HEK293 (cell line): ENCODE data around the gene CNTN2.
A peak's percentile ranks its signal among the peaks of the same experiment; 100 is the strongest.

Experiments
- CTCF ChIA-PET: fragments of 350-600 bp; formaldehyde crosslinking; extraction: SDS; loops from one replicate; lab custom pipeline; 2021; ENCODE audit warnings: antibody characterized with exemption; lab: Yijun Ruan, JAX
- POLR2A ChIA-PET: fragments of 300-600 bp; formaldehyde crosslinking; extraction: SDS; loops from one replicate; lab custom pipeline; 2020; ENCODE audit warnings: antibody characterized with exemption, inconsistent platforms; lab: Yijun Ruan, JAX
- H3K27ac ChIP-seq: fragments of 200-500 bp; sonication (Bioruptor generic); 2 replicates; pipeline ENCODE4 v1.5.1; 2014; ENCODE audit warnings: low read depth, low read length, control low read depth, inconsistent platforms; ENCODE audit errors: extremely low read depth
- H3K36me3 ChIP-seq, 2 experiments: fragments of 200-500 bp in 1 of 2; sonication (Bioruptor generic) in 1 of 2; 1 replicate in 1 of 2; 2 replicates in 1 of 2; pipeline ENCODE4 v1.5.1; 2014 to 2017; ENCODE audit warnings: inconsistent platforms in 2 of 2, low read length in 2 of 2; ENCODE audit not compliant: control insufficient read depth in 2 of 2, insufficient read depth in 1 of 2
- H3K4me1 ChIP-seq: fragments of 200-500 bp; sonication (Bioruptor generic); 2 replicates; pipeline ENCODE4 v1.5.1; 2014; ENCODE audit warnings: mild to moderate bottlenecking, low read length, inconsistent platforms; ENCODE audit not compliant: control insufficient read depth, insufficient read depth
- H3K4me3 ChIP-seq: 2 replicates; pipeline ENCODE4 v1.5.1; 2011; ENCODE audit warnings: low read depth, mild to moderate bottlenecking, control low read depth, low read length, moderate library complexity
- H3K9me3 ChIP-seq: fragments of 200-500 bp; sonication (Bioruptor generic); 2 replicates; pipeline ENCODE4 v1.5.1; 2014; ENCODE audit warnings: low read depth, low read length, inconsistent platforms; ENCODE audit not compliant: control insufficient read depth, insufficient read depth
- CTCF ChIP-seq: fragments of 450-650 bp; formaldehyde crosslinking; IDR thresholded peaks from 2 replicates; pipeline ENCODE4 v1.5.1; 2016; ENCODE audit warnings: missing biosample characterization, missing genetic modification characterization
- GLIS2 ChIP-seq: fragments of 450-650 bp; formaldehyde crosslinking; IDR thresholded peaks from 2 replicates; pipeline ENCODE4 v1.5.1; 2016; ENCODE audit warnings: missing biosample characterization, missing genetic modification characterization
- KLF16 ChIP-seq: fragments of 450-650 bp; formaldehyde crosslinking; IDR thresholded peaks from 2 replicates; pipeline ENCODE4 v1.5.1; 2017; ENCODE audit warnings: missing biosample characterization, missing genetic modification characterization
- SETDB1 ChIP-seq: IDR thresholded peaks from one replicate; pipeline ENCODE4 v1.6.1; 2017; ENCODE audit warnings: mild to moderate bottlenecking, low read length, moderate library complexity, mixed read lengths; ENCODE audit not compliant: insufficient read length
- ZBTB17 ChIP-seq: fragments of 450-650 bp; formaldehyde crosslinking; IDR thresholded peaks from 2 replicates; pipeline ENCODE4 v1.5.1; 2016; ENCODE audit warnings: missing biosample characterization, missing genetic modification characterization
- ZNF132 ChIP-seq: fragments of 450-650 bp; formaldehyde crosslinking; IDR thresholded peaks from 2 replicates; pipeline ENCODE4 v1.5.1; 2017; ENCODE audit warnings: missing biosample characterization, missing genetic modification characterization, borderline replicate concordance
- ZNF133 ChIP-seq: fragments of 450-650 bp; formaldehyde crosslinking; IDR thresholded peaks from 2 replicates; pipeline ENCODE4 v1.5.1; 2016; ENCODE audit warnings: missing biosample characterization, missing genetic modification characterization
- ZNF157 ChIP-seq: fragments of 450-650 bp; formaldehyde crosslinking; IDR thresholded peaks from 2 replicates; pipeline ENCODE4 v1.5.1; 2016; ENCODE audit warnings: missing biosample characterization, missing genetic modification characterization
- ZNF23 ChIP-seq: fragments of 450-650 bp; formaldehyde crosslinking; IDR thresholded peaks from 2 replicates; pipeline ENCODE4 v1.5.1; 2016; ENCODE audit warnings: missing biosample characterization, missing genetic modification characterization, borderline replicate concordance
- ZNF311 ChIP-seq: fragments of 450-650 bp; formaldehyde crosslinking; IDR thresholded peaks from 2 replicates; pipeline ENCODE4 v1.5.1; 2017; ENCODE audit warnings: missing biosample characterization, missing genetic modification characterization, borderline replicate concordance
- ZNF37A ChIP-seq: fragments of 450-650 bp; IDR thresholded peaks from 2 replicates; pipeline ENCODE4 v1.5.1; 2018; ENCODE audit warnings: missing biosample characterization, missing genetic modification characterization
- ZNF423 ChIP-seq: fragments of 450-650 bp; formaldehyde crosslinking; IDR thresholded peaks from 2 replicates; pipeline ENCODE4 v1.5.1; 2016; ENCODE audit warnings: missing biosample characterization, missing genetic modification characterization
- ZNF501 ChIP-seq: fragments of 450-650 bp; formaldehyde crosslinking; IDR thresholded peaks from 2 replicates; pipeline ENCODE4 v1.5.1; 2016; ENCODE audit warnings: missing biosample characterization, missing genetic modification characterization
- ZNF514 ChIP-seq: fragments of 450-650 bp; formaldehyde crosslinking; IDR thresholded peaks from 2 replicates; pipeline ENCODE4 v1.5.1; 2016; ENCODE audit warnings: missing biosample characterization, missing genetic modification characterization
- ZSCAN30 ChIP-seq: fragments of 450-650 bp; IDR thresholded peaks from 2 replicates; pipeline ENCODE4 v1.5.1; 2018; ENCODE audit warnings: missing biosample characterization, mild to moderate bottlenecking, missing genetic modification characterization, moderate library complexity

Gene CNTN2

GRCh38 chr1:205037539-205037938 lies 5.5 kb upstream of the CNTN2 start:
- no peak overlapping the region for H3K27ac ChIP-seq
- no peaks in the 10 kb centered on the region for H3K9me3 ChIP-seq
- H3K36me3 ChIP-seq = no peaks in the 10 kb centered on the region
- TF ChIP-seq ZNF23 (tag by site-specific recombination) (no peak), ZBTB17 (tag by site-specific recombination) (peak; percentile 93)
- H3K4me1 ChIP-seq = no peaks in the 10 kb centered on the region
- no peak overlapping the region for H3K4me3 ChIP-seq
- POLR2A ChIA-PET = no interaction called here
- CTCF ChIA-PET = interaction anchor here (3.2 kb wide), 1 partner anchor 25 kb away, joined by 20 read pairs; no protein-coding TSS in a partner anchor

- no peak overlapping the region for H3K27ac ChIP-seq
- no peaks in the 10 kb centered on the region for H3K4me1 ChIP-seq
- H3K4me3 ChIP-seq = no peak overlapping the region
- TF ChIP-seq ZNF501 (tag by site-specific recombination) = no peak
- no peak for TF ChIP-seq ZNF133 (tag by site-specific recombination)
- no peak for TF ChIP-seq ZNF132 (tag by site-specific recombination)
- TF ChIP-seq ZNF514 (tag by site-specific recombination) = no peak
- TF ChIP-seq ZSCAN30 (tag by site-specific recombination) = no peak
- no peak for TF ChIP-seq ZNF423
- no peak for TF ChIP-seq KLF16 (tag by site-specific recombination)
- ChIA-PET CTCF (interaction anchor here (0.6 to 3.2 kb wide), 2 partner anchors 24 to 50 kb away, joined by 3 to 20 read pairs; no protein-coding TSS in a partner anchor), POLR2A (no interaction called here)
- no peaks in the 10 kb centered on the region for H3K36me3 ChIP-seq
- no peaks in the 10 kb centered on the region for H3K9me3 ChIP-seq
Observed at GRCh38 chr1:205038132-205038786, 4.8 kb upstream of the CNTN2 start.

GRCh38 chr1:205041001-205041715 lies 1.9 kb upstream of the CNTN2 start:
- Histone ChIP-seq H3K4me1 (no peaks in the 10 kb centered on the region), H3K27ac (no peak overlapping the region), H3K36me3 (no peaks in the 10 kb centered on the region), H3K9me3 (no peaks in the 10 kb centered on the region), H3K4me3 (no peak overlapping the region)
- no peak for TF ChIP-seq SETDB1
- no peak for TF ChIP-seq ZNF311
- TF ChIP-seq GLIS2 (tag by site-specific recombination) = no peak
- no peak for TF ChIP-seq CTCF (tag by site-specific recombination)
- no peak for TF ChIP-seq ZNF37A
- TF ChIP-seq ZNF157 (tag by site-specific recombination) = no peak
- CTCF ChIA-PET = interaction anchor here (1.0 to 3.2 kb wide), 2 partner anchors 20 to 21 kb away, joined by 3 to 20 read pairs; no protein-coding TSS in a partner anchor
- POLR2A ChIA-PET = no interaction called here
